Ectodermal cell (in vitro differentiated cells): Measurements from ENCODE around the gene TWNK.

Experiments used
- H3K27ac ChIP-seq: 2 replicates; pipeline ENCODE4 v1.7.0; 2013; ENCODE audit warnings: mild to moderate bottlenecking, low read depth, low read length; ENCODE audit not compliant: insufficient read depth, poor library complexity, severe bottlenecking
- H3K27me3 ChIP-seq: 2 replicates; pipeline ENCODE4 v1.7.0; 2013; ENCODE audit warnings: mild to moderate bottlenecking, low read length; ENCODE audit not compliant: insufficient read depth, control insufficient read depth, poor library complexity, severe bottlenecking
- H3K36me3 ChIP-seq: one replicate; pipeline ENCODE4 v1.7.0; 2013; ENCODE audit warnings: low read length; ENCODE audit not compliant: control insufficient read depth, insufficient read depth
- H3K4me1 ChIP-seq: one replicate; pipeline ENCODE4 v1.7.0; 2013; ENCODE audit warnings: low read length; ENCODE audit not compliant: control insufficient read depth, insufficient read depth
- H3K4me3 ChIP-seq: 2 replicates; pipeline ENCODE4 v1.7.0; 2013; ENCODE audit warnings: low read depth, low read length, control low read depth; ENCODE audit not compliant: insufficient read depth
- H3K9me3 ChIP-seq: 2 replicates; pipeline ENCODE4 v1.7.0; 2013; ENCODE audit warnings: mild to moderate bottlenecking, low read length, moderate library complexity; ENCODE audit not compliant: control insufficient read depth
- WGBS, 2 experiments: methylation state at CpG; one replicate each; pipeline ENCODE4 v1.1.7; 2013; ENCODE audit warnings: missing lambda C conversion rate in 2 of 2; 5-methylcytosine and 5-hydroxymethylcytosine counted together

Gene TWNK

DNA sequence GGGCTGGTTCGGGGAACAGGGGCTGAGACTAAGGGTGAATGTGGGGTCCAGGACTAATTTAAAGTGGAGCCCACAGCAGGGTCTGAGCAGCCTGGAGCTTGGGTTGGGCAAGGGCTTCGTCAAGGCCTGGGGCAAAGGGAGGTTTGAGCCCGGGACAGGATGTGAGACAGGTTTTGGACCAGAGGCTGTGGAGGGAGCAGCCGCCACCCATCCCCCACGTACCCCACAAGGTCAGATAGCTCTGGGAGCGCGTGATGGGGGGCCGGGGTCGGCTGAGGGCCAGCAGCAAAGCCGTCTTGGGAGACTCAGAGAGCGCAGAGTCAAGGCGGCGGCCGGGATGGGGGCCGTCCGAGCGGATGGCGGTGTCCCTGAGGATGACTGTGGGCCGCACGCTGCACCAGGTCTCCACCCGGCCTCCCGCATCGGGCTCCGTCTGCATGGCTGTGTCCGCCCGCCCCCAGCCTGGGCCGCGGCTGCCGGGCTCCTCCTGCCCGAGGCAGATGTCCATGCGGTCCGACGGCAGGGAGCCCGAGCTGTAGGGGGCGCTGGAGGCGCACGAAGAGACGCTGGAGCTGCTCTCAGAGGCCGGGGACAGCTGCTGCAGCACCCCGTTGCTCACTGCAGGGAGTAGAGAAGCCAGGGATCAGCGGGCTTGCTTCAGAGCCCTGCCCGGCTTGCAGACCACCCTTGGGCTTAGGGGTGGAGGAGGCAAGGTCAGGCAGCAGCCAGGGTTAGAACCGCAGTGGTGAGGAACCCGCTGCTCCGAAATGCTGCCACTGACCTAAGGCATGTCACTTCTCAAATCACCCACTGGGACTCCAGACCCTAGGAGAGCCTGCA, 31.5 kb downstream of the TWNK start:
- Histone ChIP-seq H3K4me1 (peaks cover 14% of the 10 kb centered on the region), H3K27me3 (peaks cover 59% of the 10 kb centered on the region), H3K4me3 (peak overlapping the region; percentile 9), H3K27ac (no peak overlapping the region), H3K36me3 (no peaks in the 10 kb centered on the region), H3K9me3 (no peaks in the 10 kb centered on the region)
- 8 to 9% methylated on average over 45 of the region's 45 CpGs for WGBS, 2 experiments

DNA sequence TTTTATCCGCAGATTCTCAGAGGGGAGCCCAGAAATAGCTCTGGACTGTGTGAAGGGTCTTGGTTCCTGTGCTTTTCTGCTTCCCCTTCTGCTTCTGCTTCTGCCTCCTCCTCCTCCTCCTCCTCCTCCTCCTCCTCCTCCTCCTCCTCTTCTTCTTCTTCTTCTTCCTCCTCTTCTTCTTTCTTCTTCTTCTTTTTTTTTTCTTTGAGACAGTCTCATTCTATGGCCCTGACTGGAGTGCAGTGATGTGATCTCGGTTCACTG, 32.0 kb downstream of the TWNK start:
- no peak overlapping the region for H3K27ac ChIP-seq

DNA sequence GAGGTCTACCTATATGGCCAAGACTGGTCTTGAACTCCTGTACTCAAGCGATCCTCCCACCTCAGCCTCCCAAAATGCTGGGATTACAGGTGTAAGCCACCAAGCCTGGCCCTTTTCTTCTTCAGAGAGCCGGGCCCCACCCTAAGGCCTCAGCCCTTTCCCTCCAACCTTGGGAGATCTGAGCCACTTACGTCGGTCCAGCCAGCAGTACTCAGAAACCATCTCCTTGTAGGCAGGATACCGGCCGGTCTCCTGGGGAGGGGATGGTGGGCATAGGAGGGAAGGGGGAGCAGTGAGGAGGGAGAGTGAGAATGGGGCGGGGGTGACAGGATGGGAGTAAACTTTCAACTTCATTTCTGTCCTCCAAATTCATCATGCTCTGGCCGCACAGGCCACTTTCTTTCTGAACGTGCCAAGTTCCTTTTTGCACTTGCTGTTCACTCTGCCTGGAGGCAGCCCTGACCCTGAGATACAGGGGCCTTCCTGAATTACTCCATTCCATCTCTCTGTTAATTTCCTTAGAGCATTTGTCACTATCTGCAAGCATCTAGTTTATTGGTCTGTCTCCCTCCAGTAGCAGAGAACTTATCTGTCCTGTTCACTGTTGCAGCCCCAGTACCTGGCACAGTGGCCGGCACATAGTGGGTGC, 33.2 kb downstream of the TWNK start:
- no peaks in the 10 kb centered on the region for H3K36me3 ChIP-seq
- H3K9me3 ChIP-seq: no peaks in the 10 kb centered on the region
- no peak overlapping the region for H3K4me3 ChIP-seq
- H3K27me3 ChIP-seq: peaks cover 49% of the 10 kb centered on the region
- peaks cover 14% of the 10 kb centered on the region for H3K4me1 ChIP-seq
- WGBS, 2 experiments: 81 to 84% methylated on average over 10 of the region's 10 CpGs
- no peak overlapping the region for H3K27ac ChIP-seq

More for the DNA sequence above, 32.0 kb downstream of the TWNK start:
- Histone ChIP-seq H3K36me3 (no peaks in the 10 kb centered on the region), H3K4me3 (no peak overlapping the region), H3K9me3 (no peaks in the 10 kb centered on the region), H3K4me1 (peaks cover 14% of the 10 kb centered on the region), H3K27me3 (peaks cover 59% of the 10 kb centered on the region)
- WGBS, 2 experiments: 45 to 47% methylated on average over 2 of the region's 2 CpGs

DNA sequence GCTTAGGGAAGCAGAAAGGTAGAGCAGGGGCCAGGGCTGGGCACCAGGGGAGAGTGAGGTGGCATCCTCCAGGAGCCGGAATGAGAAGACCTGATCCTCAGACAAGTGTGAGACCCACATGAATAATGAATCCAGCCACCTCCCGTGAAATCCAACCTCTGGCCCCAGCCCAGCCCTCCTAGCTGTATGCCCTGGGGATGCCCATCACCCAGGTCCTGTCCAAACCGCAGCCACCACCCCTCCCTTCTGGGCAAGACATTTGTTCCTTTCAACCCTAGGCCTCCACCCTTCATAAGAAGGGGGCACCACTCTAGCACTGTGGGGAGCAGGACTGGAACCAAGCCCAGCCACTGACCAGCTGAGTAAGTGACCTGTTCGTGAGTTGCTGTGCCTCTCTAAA, 33.9 kb downstream of the TWNK start:
- Histone ChIP-seq H3K9me3 (no peaks in the 10 kb centered on the region), H3K27ac (no peak overlapping the region), H3K4me3 (no peak overlapping the region), H3K4me1 (peaks cover 12% of the 10 kb centered on the region), H3K27me3 (peaks cover 44% of the 10 kb centered on the region), H3K36me3 (no peaks in the 10 kb centered on the region)
- 89 to 94% methylated on average over 4 of the region's 4 CpGs for WGBS, 2 experiments

DNA sequence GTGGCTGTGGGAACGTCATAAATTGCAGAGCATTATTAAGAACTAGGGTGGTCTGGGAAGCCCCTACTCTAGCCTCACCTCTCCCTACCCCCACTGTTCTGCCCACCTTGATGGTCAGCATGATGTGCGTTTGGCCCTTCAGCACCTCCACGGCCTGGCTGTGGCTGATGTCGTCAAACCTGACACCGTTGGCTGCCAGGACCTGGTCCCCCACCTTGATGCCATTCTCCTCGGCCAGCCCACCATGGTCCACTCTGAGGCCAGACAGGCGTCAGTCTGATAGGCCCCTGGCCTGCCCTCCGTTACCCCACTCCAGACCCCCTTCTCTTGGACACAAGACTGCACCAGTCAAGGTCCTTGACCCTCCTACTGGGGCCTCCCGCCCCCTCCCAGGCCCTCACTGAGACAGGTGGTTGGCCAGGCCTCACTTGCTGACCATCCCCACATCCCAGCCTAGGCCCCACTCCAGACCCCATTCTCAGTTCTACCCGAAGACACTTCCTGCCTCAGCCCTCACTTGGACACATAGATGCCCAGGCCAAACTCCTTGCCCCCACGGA, 34.4 kb downstream of the TWNK start:
- WGBS, 2 experiments: 89 to 90% methylated on average over 11 of the region's 11 CpGs

DNA sequence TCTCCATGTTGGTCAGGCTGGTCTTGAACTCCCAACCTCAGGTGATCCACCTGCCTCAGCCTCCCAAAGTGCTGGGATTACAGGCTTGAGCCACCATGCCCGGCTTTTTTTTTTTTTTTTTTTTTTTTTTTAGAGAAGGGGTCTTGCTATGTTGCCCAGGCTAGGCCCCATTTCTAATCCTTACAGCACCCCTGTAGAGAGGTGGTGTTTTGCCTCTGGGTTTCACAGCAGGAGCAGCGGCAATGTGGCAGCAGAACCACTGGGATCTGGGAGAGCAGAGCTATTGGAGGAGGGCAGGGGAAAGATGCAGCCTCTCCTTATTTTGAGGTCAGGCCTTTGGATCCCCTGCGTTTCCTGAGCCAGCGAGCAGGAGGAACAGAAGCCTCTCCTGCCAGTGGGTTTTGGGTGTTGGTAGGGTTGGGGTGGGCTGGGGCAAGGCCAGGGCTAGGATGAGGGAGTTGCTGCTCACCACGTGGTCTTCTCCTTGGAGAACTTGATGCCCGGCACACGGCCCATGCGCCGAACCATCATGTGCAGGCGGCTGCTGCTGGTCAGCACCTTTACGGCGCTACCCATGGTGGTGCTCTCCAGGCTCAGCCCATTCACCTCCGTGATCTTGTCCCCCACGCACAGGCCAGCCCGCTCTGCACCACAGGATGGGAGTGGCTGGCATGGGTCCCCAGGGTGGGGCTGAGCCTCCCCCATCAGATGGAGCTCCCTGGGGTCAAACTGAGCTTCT, 35.8 kb downstream of the TWNK start:
- no peaks in the 10 kb centered on the region for H3K36me3 ChIP-seq
- no peaks in the 10 kb centered on the region for H3K9me3 ChIP-seq
- no peak overlapping the region for H3K27ac ChIP-seq
- no peak overlapping the region for H3K4me3 ChIP-seq
- H3K4me1 ChIP-seq: peaks cover 9% of the 10 kb centered on the region
- 94 to 96% methylated on average over 14 of the region's 15 CpGs for WGBS, 2 experiments
- H3K27me3 ChIP-seq: peaks cover 25% of the 10 kb centered on the region

More for the DNA sequence above, 34.4 kb downstream of the TWNK start:
- Histone ChIP-seq H3K4me3 (no peak overlapping the region), H3K9me3 (no peaks in the 10 kb centered on the region), H3K27ac (no peak overlapping the region), H3K36me3 (no peaks in the 10 kb centered on the region), H3K4me1 (peaks cover 9% of the 10 kb centered on the region), H3K27me3 (peaks cover 39% of the 10 kb centered on the region)

DNA sequence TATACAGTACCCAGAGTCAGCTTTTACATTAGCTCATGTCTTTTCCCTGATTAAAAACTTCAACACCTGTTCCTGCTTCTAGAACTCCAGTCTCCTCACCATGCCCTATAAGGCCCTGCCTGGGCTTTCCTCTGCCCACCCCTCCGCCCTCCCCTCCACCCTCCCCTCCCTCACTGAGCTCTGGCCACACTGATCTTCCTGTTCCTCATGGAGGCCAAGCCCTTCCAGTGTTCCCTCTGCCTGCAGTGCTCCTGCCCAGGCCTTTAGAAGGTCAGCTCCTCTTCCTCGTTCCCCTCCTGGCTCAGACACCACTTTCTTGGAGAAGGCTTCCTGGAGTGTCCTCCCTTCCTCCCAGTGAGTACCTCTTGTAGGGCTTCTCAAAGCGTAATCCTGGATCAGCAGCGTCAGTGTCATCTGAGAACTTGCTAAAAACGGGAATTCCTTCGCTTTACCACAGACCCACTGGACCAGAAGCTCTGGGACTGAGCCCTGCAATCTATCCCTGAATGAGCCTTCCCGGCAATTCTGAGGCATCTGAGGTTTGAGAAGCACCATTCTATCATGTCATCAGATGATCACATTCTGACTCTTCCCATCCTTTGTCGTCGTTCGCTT, 39.9 kb downstream of the TWNK start:
- WGBS, 2 experiments: 83 to 84% methylated on average over 9 to 10 of the region's 10 CpGs
- H3K27me3 ChIP-seq: peaks cover 33% of the 10 kb centered on the region
- H3K9me3 ChIP-seq: no peaks in the 10 kb centered on the region
- no peaks in the 10 kb centered on the region for H3K36me3 ChIP-seq
- H3K4me3 ChIP-seq: no peak overlapping the region
- peaks cover 38% of the 10 kb centered on the region for H3K4me1 ChIP-seq
- H3K27ac ChIP-seq: no peak overlapping the region

DNA sequence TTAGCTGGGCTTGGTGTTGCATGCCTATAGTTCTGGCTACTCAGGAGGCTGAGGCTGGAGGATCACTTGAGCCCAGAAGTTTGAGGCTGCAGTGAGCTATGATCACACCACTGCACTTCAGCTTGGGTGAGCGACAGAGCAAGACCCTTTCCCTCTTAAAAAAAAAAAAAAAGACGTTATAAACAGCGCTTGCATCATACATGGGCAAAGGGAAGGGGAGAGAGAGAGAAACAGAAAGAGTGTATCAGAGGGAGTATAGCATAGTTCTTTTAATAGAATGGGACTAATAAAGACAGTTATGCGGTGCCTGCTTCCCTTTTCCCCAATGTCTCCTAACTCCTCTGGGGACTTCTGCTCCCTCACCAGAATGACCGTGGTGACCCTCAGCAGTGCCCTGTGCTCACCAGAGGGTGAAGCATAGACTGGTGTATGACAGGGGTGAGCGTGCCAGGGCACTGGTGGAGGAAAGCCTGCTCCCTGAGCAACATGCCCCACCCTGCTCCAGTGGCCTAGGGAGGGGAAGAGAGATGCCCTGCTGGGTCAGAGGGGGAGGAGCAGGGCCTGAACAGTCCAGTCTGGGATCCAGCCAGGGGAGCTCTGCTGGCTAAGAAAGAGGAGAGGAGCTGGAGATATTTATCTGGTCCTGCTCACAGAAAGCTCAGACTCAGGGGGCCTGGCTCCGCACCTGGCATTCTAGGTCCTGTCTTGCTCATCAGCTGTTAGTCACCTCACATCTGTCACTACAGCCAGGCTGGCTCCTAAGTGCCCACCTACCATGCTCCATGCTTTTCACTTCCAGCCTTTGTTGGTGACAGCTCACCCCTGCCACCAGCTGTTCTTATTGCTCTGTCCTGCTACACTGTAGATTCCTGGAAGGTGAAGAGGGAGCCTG, 41.3 kb downstream of the TWNK start:
- H3K9me3 ChIP-seq: no peaks in the 10 kb centered on the region
- H3K36me3 ChIP-seq: no peaks in the 10 kb centered on the region
- 85 to 87% methylated on average over 7 of the region's 7 CpGs for WGBS, 2 experiments
- H3K27me3 ChIP-seq: peaks cover 48% of the 10 kb centered on the region
- no peak overlapping the region for H3K27ac ChIP-seq
- H3K4me1 ChIP-seq: peaks cover 47% of the 10 kb centered on the region
- H3K4me3 ChIP-seq: no peak overlapping the region

DNA sequence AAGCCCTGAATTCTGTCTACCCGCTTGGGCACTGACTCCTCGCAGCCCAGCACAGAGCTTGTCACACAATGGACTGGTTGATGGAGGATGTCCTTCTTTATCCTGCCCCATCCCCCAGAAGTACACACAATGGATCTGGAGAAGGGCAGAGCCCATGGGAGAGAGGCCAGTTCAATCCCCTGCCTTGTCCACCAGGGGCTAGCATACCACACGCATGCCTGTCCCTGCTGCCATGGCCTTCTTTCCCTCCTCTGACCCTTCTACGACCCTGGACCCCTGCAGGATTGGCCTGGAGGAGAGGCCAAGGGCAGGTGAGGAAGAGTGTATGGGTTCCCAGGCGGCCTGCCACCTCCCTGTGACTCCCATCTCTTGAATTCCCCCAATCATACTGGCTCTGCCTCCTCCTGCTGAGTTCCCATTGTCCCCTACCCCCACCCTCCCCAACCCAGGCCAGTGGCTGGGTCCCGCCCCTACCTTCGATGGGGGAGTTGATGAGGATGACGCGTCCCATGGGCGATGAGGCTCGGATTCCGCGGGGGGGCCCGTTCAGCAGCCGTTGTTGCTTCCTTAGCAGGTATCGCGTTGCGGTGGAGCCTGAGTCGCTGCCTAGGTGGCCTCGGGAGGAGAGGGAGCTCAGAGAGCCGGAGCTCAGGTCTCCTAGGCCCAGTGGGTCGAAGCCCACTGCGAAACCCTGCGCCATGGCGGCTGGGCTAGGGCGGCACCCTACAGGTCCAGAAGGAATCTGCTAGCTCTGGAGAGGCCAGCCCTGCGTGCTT, 42.4 kb downstream of the TWNK start:
- 61% methylated on average over 27 of the region's 27 CpGs for WGBS, 2 experiments
- H3K36me3 ChIP-seq: no peaks in the 10 kb centered on the region
- H3K4me3 ChIP-seq: no peak overlapping the region
- peaks cover 58% of the 10 kb centered on the region for H3K27me3 ChIP-seq
- no peaks in the 10 kb centered on the region for H3K9me3 ChIP-seq
- peaks cover 47% of the 10 kb centered on the region for H3K4me1 ChIP-seq
- H3K27ac ChIP-seq: no peak overlapping the region
